Gastrocnemius medialis (tissue), 4 donors: Measurements from ENCODE around the gene PPP2R2B.

Experiments
- CTCF ChIP-seq, 5 experiments: fragments of 450-650 bp in 3 of 5; fragments of 200-600 bp in 2 of 5; sonication (generic) in 2 of 5; IDR thresholded peaks in 4 of 5; conservative IDR thresholded peaks in 1 of 5; 1 replicate in 4 of 5; 2 replicates in 1 of 5; pipeline ENCODE4 v1.5.1; 2016 to 2019; ENCODE audit warnings: antibody characterized with exemption in 5 of 5, mild to moderate bottlenecking in 3 of 5, moderate library complexity in 3 of 5
- POLR2A ChIP-seq, 2 donors: fragments of 450-650 bp; IDR thresholded peaks; one replicate each; pipeline ENCODE4 v1.6.1; 2017; ENCODE audit warnings: antibody characterized with exemption in 2 of 2, mild to moderate bottlenecking in 2 of 2, moderate library complexity in 2 of 2

DNA sequence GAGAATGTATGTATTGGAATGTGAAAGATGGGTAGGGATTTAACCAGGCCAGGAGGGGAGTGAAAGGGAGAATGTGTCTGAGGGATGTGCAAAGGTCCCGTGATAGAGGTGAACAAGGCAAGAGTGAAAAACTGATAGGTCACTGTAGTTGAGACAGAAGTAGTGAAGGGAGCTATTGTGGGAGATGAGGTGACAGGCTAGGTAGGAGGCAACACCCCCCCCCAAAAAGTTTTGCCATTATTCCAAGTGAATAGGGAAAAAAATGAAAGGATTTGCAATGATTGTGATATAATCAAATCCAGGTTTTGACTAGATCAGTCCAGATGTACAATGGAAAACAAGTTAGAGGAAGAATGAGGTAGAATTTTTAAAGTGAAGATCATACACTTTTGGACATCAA is 226.0 kb downstream of the PPP2R2B start:
- TF ChIP-seq CTCF (IDR thresholded peaks at IDR 0.05 in 4 of 5, conservative IDR thresholded peaks at IDR 0.05 in 1 of 5) = no peak
- TF ChIP-seq POLR2A (IDR thresholded peaks at IDR 0.05) = no peak
